Endothelial cell of umbilical vein (primary cell): ENCODE measurements around the gene DDX54. TPM values are rescaled to one million over a fixed set of nuclear protein-coding genes. Genes with fewer than 3 reads are reported as not detected.

Experiments used
- BruUV-seq: library from RNA; stranded (reverse); fragments of 400-500 nt; replicated peaks from 2 replicates; lab custom pipeline; 2021; lab: Mats Ljungman, UMichigan
- CTCF ChIA-PET: fragments of 300-600, 350-600 bp; sonication (Branson Sonifier 250); formaldehyde crosslinking; loops from one replicate; lab custom pipeline; 2021; ENCODE audit warnings: antibody characterized with exemption, inconsistent platforms; lab: Charles Lee
- POLR2A ChIA-PET: fragments of 300-600, 350-600 bp; sonication (Branson Sonifier 250); formaldehyde crosslinking; loops from one replicate; lab custom pipeline; 2021; ENCODE audit warnings: antibody characterized with exemption, inconsistent platforms; lab: Charles Lee
- DNase-seq: peaks from one replicate; pipeline ENCODE4 v3.0.0-alpha.2; 2011; ENCODE audit warnings: low read depth, low spot score
- FAIRE-seq: peaks from 2 replicates; lab custom pipeline; 2011; peaks lifted over from hg19 to GRCh38; lab: Jason Lieb, UNC
- H2AFZ ChIP-seq: 2 replicates; pipeline ENCODE4 v1.6.0; 2012; ENCODE audit warnings: low read depth, low read length, control low read depth, inconsistent platforms
- H3K27ac ChIP-seq: 2 replicates; pipeline ENCODE4 v1.5.1; 2011; ENCODE audit warnings: low read depth, mild to moderate bottlenecking, control low read depth, low read length, moderate library complexity; ENCODE audit not compliant: insufficient read depth
- H3K27me3 ChIP-seq, 2 experiments: 2 replicates each; pipeline versions ENCODE4 v1.6.0 to v1.6.1; 2011; ENCODE audit warnings: low read length in 2 of 2, mixed read lengths in 1 of 2; ENCODE audit not compliant: control insufficient read depth in 2 of 2, insufficient read depth in 2 of 2
- H3K36me3 ChIP-seq, 2 experiments: 2 replicates in 1 of 2; 3 replicates in 1 of 2; pipeline ENCODE4 v1.5.1; 2011; ENCODE audit warnings: low read length in 2 of 2, mild to moderate bottlenecking in 1 of 2, moderate library complexity in 1 of 2; ENCODE audit not compliant: control insufficient read depth in 2 of 2, insufficient read depth in 2 of 2; ENCODE audit errors: extremely low read depth in 1 of 2
- H3K4me1 ChIP-seq: 3 replicates; pipeline ENCODE4 v1.5.1; 2011; ENCODE audit warnings: mild to moderate bottlenecking, low read length; ENCODE audit not compliant: control insufficient read depth, insufficient read depth; ENCODE audit errors: extremely low read depth
- H3K4me2 ChIP-seq: 2 replicates; pipeline ENCODE4 v1.6.1; 2011; ENCODE audit warnings: low read length, control low read depth, mixed read lengths; ENCODE audit not compliant: insufficient read depth
- H3K4me3 ChIP-seq, 3 experiments: fragments of 200-600 bp in 1 of 3; sonication (generic), shearing (Covaris generic) in 1 of 3; replicated peaks in 1 of 3; 2 replicates each; pipeline ENCODE4 v1.5.1; 2011 to 2016; ENCODE audit warnings: control low read depth in 3 of 3, low read length in 3 of 3, mild to moderate bottlenecking in 2 of 3, inconsistent platforms in 1 of 3, low read depth in 1 of 3, moderate library complexity in 1 of 3; ENCODE audit not compliant: insufficient read depth in 1 of 3
- H3K79me2 ChIP-seq: 2 replicates; pipeline ENCODE4 v1.6.0; 2012; ENCODE audit warnings: low read length, inconsistent platforms; ENCODE audit not compliant: control insufficient read depth, insufficient read depth
- H3K9ac ChIP-seq: replicated peaks from 2 replicates; pipeline ENCODE3; 2011; ENCODE audit warnings: low read length, control low read depth; ENCODE audit not compliant: insufficient read depth; ENCODE audit errors: extremely low read depth
- H3K9me1 ChIP-seq: replicated peaks from 3 replicates; pipeline ENCODE4 v1.6.0; 2011; ENCODE audit warnings: mild to moderate bottlenecking, low read length; ENCODE audit not compliant: control insufficient read depth, insufficient read depth; ENCODE audit errors: extremely low read depth
- H3K9me3 ChIP-seq: replicated peaks from 2 replicates; pipeline ENCODE4 v1.5.1; 2012; ENCODE audit warnings: low read length, inconsistent platforms; ENCODE audit not compliant: control insufficient read depth, insufficient read depth
- H4K20me1 ChIP-seq: replicated peaks from 2 replicates; pipeline ENCODE3; 2011; ENCODE audit warnings: mild to moderate bottlenecking, low read length; ENCODE audit not compliant: control insufficient read depth, insufficient read depth; ENCODE audit errors: extremely low read depth
- EZH2 ChIP-seq: IDR thresholded peaks from 2 replicates; pipeline ENCODE4 v1.6.1; 2012; ENCODE audit warnings: borderline replicate concordance, low read depth, mild to moderate bottlenecking, moderate library complexity, low read length, inconsistent platforms; ENCODE audit not compliant: severe bottlenecking
- FOS ChIP-seq: IDR thresholded peaks from 2 replicates; pipeline ENCODE4 v1.6.1; 2011; ENCODE audit warnings: mild to moderate bottlenecking, low read length, moderate library complexity, borderline replicate concordance; ENCODE audit not compliant: insufficient read depth
- GATA2 ChIP-seq: IDR thresholded peaks from 2 replicates; pipeline ENCODE4 v1.7.0; 2011; ENCODE audit warnings: low read depth, mild to moderate bottlenecking, moderate library complexity, mixed read lengths, low read length; ENCODE audit not compliant: insufficient read length, insufficient read depth
- JUN ChIP-seq: IDR thresholded peaks from 2 replicates; pipeline ENCODE4 v1.6.1; 2011; ENCODE audit warnings: borderline replicate concordance, low read depth; ENCODE audit not compliant: insufficient read length, insufficient read depth
- MAX ChIP-seq: IDR thresholded peaks from 2 replicates; pipeline ENCODE4 v1.6.1; 2011; ENCODE audit not compliant: insufficient read depth, insufficient read length
- MYC ChIP-seq: IDR thresholded peaks from one replicate; pipeline ENCODE4 v1.6.1; 2011; ENCODE audit warnings: mild to moderate bottlenecking, low read depth, low read length
- POLR2A ChIP-seq: IDR thresholded peaks from 2 replicates; pipeline ENCODE4 v1.6.1; 2012; ENCODE audit warnings: low read depth, mild to moderate bottlenecking, control low read depth, low read length
- POLR2AphosphoS5 ChIP-seq: IDR thresholded peaks from 2 replicates; pipeline ENCODE4 v1.6.1; 2012; ENCODE audit warnings: low read depth, mild to moderate bottlenecking, control low read depth, low read length, moderate library complexity; ENCODE audit not compliant: insufficient read depth
- dilution Hi-C: fragments of 300-500 bp; cut with MboI; formaldehyde crosslinking; loops from one replicate; pipeline ENCODE4 v1.15.0; 2019; ENCODE audit warnings: low sequenced_read_pairs; ENCODE audit not compliant: extremely low pct_ligation_motif_present
- intact Hi-C: fragments of 100-400 bp; cut with micrococcal nuclease; formaldehyde crosslinking; loops from one replicate; pipeline ENCODE4 v1.10.0; 2022
- polyA plus RNA-seq, 4 experiments: library from polyadenylated mRNA; depleted of rRNA in 3 of 4; stranded (reverse) in 3 of 4; unstranded in 1 of 4; fragments of >200 nt; gene quantifications; 2 replicates each; pipeline versions ENCODE4 v1.2.1 to v1.2.3, GENCODE V29; 2011 to 2012; ENCODE audit warnings: missing spikeins in 1 of 4
- total RNA-seq: library from RNA; stranded (reverse); gene quantifications from 2 replicates; pipeline ENCODE4 v1.2.3, GENCODE V29; 2021
- TF ChIP-seq, protein P1 (sequence below), 2 donors: IDR thresholded peaks; 1 replicate in 1 of 2; 2 replicates in 1 of 2; pipeline ENCODE4 v1.5.1; 2011; ENCODE audit warnings: low read length in 2 of 2, mild to moderate bottlenecking in 2 of 2, moderate library complexity in 2 of 2, control low read depth in 1 of 2, inconsistent platforms in 1 of 2, low read depth in 1 of 2; ENCODE audit not compliant: insufficient read depth in 1 of 2; ENCODE audit errors: extremely low read depth in 1 of 2

DDX54 gene
- total and polyA plus RNA-seq, 2 donors (not counting 3 experiments of a cell fraction or from before 2014, with no cell fraction given) = 54.1 to 90.0 TPM

GRCh38 chr12:113233967-113234366, 48.7 kb upstream of the DDX54 start:
- peaks cover 43% of the 10 kb centered on the region for H3K4me1 ChIP-seq
- H3K36me3 ChIP-seq = peaks cover 0 to 15% of the 10 kb centered on the region in 2 experiments
- no peak overlapping the region for H3K4me2 ChIP-seq
- H3K9me1 ChIP-seq = no peaks in the 10 kb centered on the region
- no peak overlapping the region for H3K4me3 ChIP-seq
- FAIRE-seq (no peak), DNase-seq (no peak)
- intact Hi-C loops (no loop called here), dilution Hi-C loops (no loop called here)
- TF ChIP-seq POLR2AphosphoS5 (no peak), JUN (no peak), MAX (no peak), EZH2 (no peak), FOS (no peak), MYC (no peak), POLR2A (no peak), GATA2 (no peak)
- TF ChIP-seq, protein P1, sequence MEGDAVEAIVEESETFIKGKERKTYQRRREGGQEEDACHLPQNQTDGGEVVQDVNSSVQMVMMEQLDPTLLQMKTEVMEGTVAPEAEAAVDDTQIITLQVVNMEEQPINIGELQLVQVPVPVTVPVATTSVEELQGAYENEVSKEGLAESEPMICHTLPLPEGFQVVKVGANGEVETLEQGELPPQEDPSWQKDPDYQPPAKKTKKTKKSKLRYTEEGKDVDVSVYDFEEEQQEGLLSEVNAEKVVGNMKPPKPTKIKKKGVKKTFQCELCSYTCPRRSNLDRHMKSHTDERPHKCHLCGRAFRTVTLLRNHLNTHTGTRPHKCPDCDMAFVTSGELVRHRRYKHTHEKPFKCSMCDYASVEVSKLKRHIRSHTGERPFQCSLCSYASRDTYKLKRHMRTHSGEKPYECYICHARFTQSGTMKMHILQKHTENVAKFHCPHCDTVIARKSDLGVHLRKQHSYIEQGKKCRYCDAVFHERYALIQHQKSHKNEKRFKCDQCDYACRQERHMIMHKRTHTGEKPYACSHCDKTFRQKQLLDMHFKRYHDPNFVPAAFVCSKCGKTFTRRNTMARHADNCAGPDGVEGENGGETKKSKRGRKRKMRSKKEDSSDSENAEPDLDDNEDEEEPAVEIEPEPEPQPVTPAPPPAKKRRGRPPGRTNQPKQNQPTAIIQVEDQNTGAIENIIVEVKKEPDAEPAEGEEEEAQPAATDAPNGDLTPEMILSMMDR (IDR thresholded peaks at IDR 0.05; ENCODE audit: extremely low read depth in 1 of 2, insufficient read depth in 1 of 2, low read depth in 1 of 2, low read length in 2 of 2) = no peak
- CTCF ChIA-PET = no interaction called here
- no peak overlapping the region for H3K27ac ChIP-seq
- H3K9ac ChIP-seq = no peak overlapping the region
- H4K20me1 ChIP-seq = no peaks in the 10 kb centered on the region
- H2AFZ ChIP-seq = no peak overlapping the region
- no peaks in the 10 kb centered on the region for H3K27me3 ChIP-seq
- POLR2A ChIA-PET = interaction anchor here (0.5 kb wide), 1 partner anchor 73 kb away, joined by 3 read pairs; no protein-coding TSS in a partner anchor
- H3K9me3 ChIP-seq = no peaks in the 10 kb centered on the region
- H3K79me2 ChIP-seq = no peaks in the 10 kb centered on the region
- BruUV-seq = no TSS peak
